Amygdala (tissue), 56 donors: ENCODE measurements around the gene RASL11B.

Experiments
- DNase-seq, 56 donors: peaks; one replicate each; lab custom pipeline; 2025; lab: John Stamatoyannopoulos, UW

Gene RASL11B

DNA sequence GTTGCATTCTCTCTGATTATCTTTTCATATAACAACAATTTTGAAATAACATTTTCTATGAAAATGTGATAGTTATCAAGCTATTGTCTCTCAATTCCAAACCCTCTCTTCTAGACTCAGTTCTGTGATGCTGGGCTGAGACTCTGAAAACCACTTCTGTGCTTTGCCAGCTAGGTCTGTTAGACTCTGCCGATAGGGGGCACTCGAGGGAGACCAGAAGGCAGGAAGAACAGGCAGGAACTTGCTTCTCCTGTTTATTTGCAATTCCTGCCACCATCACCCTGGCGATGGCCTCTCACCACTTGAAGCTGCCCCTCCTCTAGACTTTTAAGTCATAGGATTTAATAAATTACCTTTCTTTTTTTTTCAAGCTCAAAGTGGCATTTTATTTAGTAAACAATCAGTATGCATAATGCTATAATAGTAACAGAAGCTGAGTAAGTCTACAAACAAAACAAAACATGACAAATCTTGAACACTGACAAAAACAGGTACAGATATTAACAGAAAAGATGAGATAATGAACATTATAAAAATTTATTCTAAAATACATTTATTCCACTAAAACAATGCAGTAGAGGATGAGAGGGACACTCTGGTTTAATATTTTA, 49.7 kb downstream of the RASL11B start:
- peak in 43 of 56 donors; percentile 1 to 73 (median 15) for DNase-seq

- no peak for DNase-seq
These were observed 50.5 kb downstream of the RASL11B start for GRCh38 chr4:52912608-52913007.

GRCh38 chr4:52914051-52914605, 52.0 kb downstream of the RASL11B start:
- DNase-seq: no peak

GRCh38 chr4:52915191-52915590, 53.1 kb downstream of the RASL11B start:
- DNase-seq: no peak

DNA sequence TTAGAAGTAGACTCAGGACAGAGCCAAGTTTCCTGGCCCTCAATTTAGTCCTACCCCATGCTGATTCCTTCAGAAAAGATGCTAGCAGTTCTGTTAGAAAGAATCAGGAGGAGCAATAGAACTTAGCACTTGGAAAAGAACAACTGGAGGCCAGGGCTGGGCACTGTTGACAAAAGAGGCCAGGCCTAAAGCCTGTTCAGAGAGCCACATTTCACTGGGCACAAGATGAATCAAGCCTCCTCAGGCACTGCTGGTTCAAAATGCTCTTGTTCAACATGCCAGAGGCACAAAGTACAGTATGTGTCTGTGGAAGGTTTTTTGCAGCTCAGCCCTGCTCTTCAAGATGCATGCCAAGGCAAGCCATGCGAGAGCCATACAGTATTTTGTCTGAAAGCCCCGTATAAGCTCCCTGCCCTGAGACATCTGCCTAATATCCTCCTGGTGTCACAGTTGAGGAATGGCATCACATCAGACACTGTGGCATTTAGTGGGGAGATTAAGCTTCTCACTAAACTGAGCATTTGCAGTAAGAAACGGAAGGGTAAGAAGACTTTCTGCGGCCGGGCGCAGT, 53.7 kb downstream of the RASL11B start:
- DNase-seq: peak in 12 of 56 donors; percentile 0 to 29 (median 2)
